ACC112 (cell line): Measurements from ENCODE around the gene SLC6A11.

Experiments
- H2AFZ ChIP-seq: fragments of 200-600 bp; sonication (generic); one replicate; pipeline ENCODE4 v1.6.0; 2017; ENCODE audit warnings: antibody characterized with exemption, low read length; ENCODE audit not compliant: unreplicated experiment
- H3K27ac ChIP-seq: fragments of 200-600 bp; sonication (generic); 2 replicates; pipeline ENCODE4 v1.5.1; 2014; ENCODE audit warnings: low read depth, mild to moderate bottlenecking, antibody characterized with exemption, low read length, moderate library complexity
- H3K27me3 ChIP-seq: fragments of 200-600 bp; sonication (generic); 2 replicates; pipeline ENCODE4 v1.6.1; 2014; ENCODE audit warnings: mild to moderate bottlenecking, antibody characterized with exemption, low read length, moderate library complexity, mixed read lengths; ENCODE audit not compliant: insufficient read depth
- H3K36me3 ChIP-seq: fragments of 200-600 bp; sonication (generic); 2 replicates; pipeline ENCODE4 v1.6.1; 2016; ENCODE audit warnings: mild to moderate bottlenecking, antibody characterized with exemption, low read length, moderate library complexity, mixed read lengths; ENCODE audit not compliant: insufficient read depth
- H3K4me1 ChIP-seq: fragments of 200-600 bp; sonication (generic); one replicate; pipeline ENCODE4 v1.6.1; 2016; ENCODE audit warnings: low read length, mixed read lengths; ENCODE audit not compliant: insufficient read depth, unreplicated experiment, control insufficient read depth
- H3K4me3 ChIP-seq: fragments of 200-600 bp; sonication (generic); 2 replicates; pipeline ENCODE4 v1.5.1; 2014; ENCODE audit warnings: mild to moderate bottlenecking, low read depth, low read length
- H3K79me2 ChIP-seq: fragments of 200-600 bp; sonication (generic); one replicate; pipeline ENCODE4 v1.6.0; 2016; ENCODE audit warnings: low read length; ENCODE audit not compliant: control insufficient read depth, unreplicated experiment, insufficient read depth

SLC6A11 gene

DNA sequence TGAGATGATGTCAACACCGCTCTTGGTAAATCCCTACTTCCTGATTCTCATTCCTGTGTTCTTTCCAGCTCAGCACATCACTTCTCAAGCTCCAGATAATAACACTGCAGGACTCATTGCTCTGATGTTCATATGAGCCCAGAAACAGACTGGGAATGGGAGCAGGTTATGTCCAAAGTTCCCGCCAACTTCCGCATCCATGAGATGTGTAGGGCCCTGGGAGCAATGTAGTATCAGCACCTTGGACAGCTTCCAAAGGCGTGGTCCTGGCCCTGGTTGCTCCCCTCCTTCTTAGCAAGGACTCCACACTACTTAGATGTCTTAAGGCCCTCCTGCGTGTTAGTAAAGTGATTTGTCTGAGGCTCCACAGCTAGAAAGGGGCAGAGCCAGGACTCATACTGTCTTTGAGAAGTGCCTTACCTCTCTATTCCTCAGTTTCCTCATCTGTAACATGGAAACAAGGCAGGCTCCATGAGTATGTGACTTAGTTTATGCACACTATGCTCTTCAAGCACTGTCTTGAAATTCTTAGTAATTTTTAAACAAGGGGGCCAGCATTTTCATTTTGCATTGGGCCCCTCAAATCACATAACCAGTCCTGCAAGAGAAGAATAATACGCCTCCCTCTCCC lies 148.6 kb downstream of the SLC6A11 start:
- H2AFZ ChIP-seq = no peak overlapping the region
- H3K79me2 ChIP-seq = no peaks in the 10 kb centered on the region
- no peaks in the 10 kb centered on the region for H3K36me3 ChIP-seq
- H3K4me1 ChIP-seq = no peaks in the 10 kb centered on the region
- no peak overlapping the region for H3K27ac ChIP-seq
- H3K27me3 ChIP-seq = peaks cover 86% of the 10 kb centered on the region
- no peak overlapping the region for H3K4me3 ChIP-seq

DNA sequence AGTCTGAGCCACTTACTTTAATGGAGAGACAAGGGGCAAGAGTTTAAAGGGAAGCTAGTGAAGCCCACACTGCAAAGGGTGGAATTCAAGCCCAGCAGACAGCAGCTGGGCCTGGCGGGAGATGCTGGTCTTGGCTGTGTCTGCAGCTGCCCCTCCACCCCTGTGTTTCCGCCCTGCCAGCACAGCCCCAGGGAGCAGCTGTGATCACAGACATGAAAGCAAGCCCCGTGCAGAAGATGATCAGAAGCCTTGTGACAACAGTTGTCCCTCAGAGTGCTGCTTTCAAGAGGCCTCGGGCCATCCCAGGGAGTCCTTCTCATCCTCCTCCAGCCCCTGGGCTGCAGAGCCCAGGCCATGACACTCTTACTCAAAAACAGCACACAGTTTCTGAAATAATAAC lies 152.4 kb downstream of the SLC6A11 start:
- Histone ChIP-seq H3K27ac (no peak overlapping the region), H3K79me2 (no peaks in the 10 kb centered on the region), H3K27me3 (peaks cover 97% of the 10 kb centered on the region), H2AFZ (no peak overlapping the region), H3K36me3 (no peaks in the 10 kb centered on the region), H3K4me3 (no peak overlapping the region), H3K4me1 (no peaks in the 10 kb centered on the region)

DNA sequence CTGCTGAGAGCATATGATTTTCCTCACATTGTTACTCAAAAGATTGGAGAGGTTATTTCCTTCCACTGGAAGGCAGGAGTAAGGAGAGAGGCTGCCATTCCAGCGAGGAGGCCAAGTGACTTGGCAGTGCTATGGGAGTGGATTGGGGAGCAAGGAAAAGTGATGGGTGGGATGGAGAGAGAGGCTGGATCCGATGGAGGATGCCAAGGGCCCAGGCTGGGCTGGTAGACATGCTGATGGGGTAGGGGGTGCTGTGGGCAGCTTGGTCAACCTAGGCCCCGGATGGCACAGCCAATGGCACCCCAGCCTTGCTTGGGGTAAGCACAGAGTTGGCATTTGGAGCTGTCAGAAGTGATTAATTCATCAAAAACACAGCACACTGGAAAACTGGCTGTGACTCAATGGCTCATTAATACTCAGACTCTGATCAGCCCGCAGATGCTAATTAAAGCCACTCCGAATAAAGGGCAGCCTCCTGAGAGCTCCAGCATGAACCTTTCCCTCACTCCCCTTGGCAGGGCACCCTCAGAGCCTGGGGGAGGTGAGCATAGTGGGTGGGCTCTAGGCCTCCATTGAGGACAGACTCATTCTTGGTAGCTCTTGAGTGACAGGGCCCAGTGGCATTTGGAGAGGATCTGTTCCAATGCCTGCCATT lies 154.4 kb downstream of the SLC6A11 start:
- Histone ChIP-seq H3K27me3 (peaks cover 100% of the 10 kb centered on the region), H2AFZ (no peak overlapping the region), H3K4me1 (no peaks in the 10 kb centered on the region), H3K4me3 (no peak overlapping the region), H3K36me3 (no peaks in the 10 kb centered on the region), H3K27ac (no peak overlapping the region), H3K79me2 (no peaks in the 10 kb centered on the region)

DNA sequence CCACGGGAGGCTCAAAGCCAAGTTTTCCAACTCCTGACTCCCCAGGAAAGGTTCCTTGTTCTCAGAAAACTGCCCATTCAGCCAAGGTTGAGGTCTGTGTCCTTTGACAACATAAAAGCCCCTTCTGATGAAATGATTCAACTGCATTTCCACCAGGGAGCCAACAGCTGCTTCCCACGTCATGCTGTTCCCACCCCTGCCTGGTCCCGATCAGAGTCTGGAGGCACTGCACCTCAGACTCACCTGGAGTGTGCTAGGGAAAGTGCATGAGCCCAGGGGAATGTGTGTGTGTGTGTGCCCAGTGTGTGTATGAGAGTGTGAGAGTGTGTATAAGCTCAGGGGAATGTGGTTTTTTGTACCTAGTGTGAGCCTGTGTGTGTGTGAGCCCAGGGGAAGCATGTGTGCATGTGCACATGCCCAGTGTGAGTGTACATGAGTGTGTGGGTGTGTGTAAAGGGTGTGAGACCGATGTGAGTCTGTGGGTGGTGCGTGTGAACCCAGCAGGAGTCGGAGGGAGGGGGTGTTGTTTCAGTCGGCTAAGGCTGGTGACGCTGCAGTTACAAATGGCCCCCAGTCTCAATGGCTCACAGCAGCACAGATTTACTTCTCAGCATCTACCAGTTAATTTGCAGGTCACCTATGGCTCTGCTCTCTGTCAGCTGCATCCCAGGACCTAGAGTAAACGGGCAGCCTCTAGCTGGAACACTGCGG lies 156.2 kb downstream of the SLC6A11 start:
- Histone ChIP-seq H3K4me3 (no peak overlapping the region), H3K27me3 (peaks cover 85% of the 10 kb centered on the region), H3K4me1 (peaks cover 5% of the 10 kb centered on the region), H3K79me2 (no peaks in the 10 kb centered on the region), H2AFZ (no peak overlapping the region), H3K27ac (no peak overlapping the region), H3K36me3 (no peaks in the 10 kb centered on the region)

DNA sequence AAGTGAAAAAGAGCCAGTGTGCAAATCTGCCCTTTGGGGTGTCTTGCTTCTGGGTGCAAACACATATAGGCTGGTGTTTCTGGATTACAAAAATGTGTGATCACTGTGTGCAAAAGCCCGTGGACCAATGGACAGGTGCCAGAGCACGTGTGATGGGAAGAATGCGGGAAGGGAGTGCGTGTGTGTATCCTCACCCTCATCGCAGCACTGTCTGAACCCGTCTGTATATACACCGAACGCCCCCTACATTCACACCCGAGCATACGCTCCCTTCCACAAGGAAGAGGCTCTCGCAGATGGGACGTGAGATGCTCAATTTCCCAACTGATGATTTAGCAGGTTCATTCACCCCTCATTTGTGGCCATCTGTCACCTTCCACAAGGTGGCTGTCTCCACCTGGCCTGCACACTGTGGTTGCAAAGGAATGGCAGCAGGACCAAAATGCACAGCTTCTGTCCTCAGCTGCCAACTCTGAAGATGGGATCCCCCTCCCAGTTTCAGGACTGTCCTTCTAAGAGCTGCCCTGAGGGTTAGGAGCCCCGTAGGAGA lies 157.1 kb downstream of the SLC6A11 start:
- peaks cover 76% of the 10 kb centered on the region for H3K27me3 ChIP-seq
- no peak overlapping the region for H2AFZ ChIP-seq
- H3K4me1 ChIP-seq = peaks cover 14% of the 10 kb centered on the region
- no peak overlapping the region for H3K4me3 ChIP-seq
- no peak overlapping the region for H3K27ac ChIP-seq
- no peaks in the 10 kb centered on the region for H3K36me3 ChIP-seq
- H3K79me2 ChIP-seq = no peaks in the 10 kb centered on the region

DNA sequence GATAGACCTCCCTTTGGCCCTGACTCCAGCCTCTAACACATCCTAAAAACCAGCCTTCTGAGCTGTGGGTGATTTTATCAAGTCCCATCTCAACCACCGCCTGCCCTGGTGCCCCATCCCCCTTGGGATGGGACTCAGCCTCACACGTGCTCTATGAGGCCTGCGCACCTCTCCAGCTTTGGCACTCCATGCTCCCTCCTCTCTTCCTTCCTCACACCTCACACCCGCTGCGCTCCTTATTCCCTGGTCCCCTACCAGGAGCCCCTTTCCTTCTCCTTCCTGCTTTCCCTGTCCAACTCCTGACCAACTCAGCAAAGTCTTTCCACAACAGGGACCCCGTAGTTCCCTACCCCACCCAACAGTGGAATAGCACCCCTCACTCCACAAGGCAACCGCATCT lies 158.1 kb downstream of the SLC6A11 start:
- no peaks in the 10 kb centered on the region for H3K36me3 ChIP-seq
- peaks cover 19% of the 10 kb centered on the region for H3K4me1 ChIP-seq
- no peak overlapping the region for H3K4me3 ChIP-seq
- H3K27me3 ChIP-seq = peaks cover 66% of the 10 kb centered on the region
- no peak overlapping the region for H2AFZ ChIP-seq
- no peak overlapping the region for H3K27ac ChIP-seq
- H3K79me2 ChIP-seq = no peaks in the 10 kb centered on the region

DNA sequence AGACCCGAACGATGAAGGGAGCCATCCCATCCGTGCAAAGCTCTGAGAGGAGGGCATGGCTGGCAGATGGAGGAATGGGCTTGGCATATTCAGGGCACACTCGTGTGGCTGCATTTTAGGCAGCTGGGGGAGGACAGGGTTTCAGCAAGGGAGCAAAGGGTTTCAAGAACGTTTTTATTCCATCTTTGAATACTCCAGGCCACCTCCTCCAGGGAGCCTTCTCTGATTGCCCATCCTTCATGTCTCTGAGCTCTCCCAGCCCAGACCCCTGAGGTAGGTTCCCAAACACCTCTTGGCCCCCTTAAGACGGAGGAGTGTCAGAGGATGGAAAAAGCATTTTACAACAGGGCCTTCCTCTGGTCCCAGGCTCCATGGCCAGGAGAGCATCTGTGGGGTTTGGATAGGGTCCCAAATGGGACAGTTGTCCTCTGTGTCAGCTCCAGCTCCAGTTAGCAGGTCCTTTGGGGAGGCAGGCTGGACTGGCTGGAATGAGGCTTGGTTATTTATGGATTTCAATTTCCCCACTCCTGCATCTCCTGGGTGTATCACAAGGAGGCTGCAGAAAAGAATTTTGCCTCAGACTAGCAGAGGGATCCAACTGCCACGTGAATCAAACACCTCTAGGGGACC lies 158.8 kb downstream of the SLC6A11 start:
- H3K4me3 ChIP-seq = no peak overlapping the region
- no peaks in the 10 kb centered on the region for H3K36me3 ChIP-seq
- no peaks in the 10 kb centered on the region for H3K79me2 ChIP-seq
- peaks cover 19% of the 10 kb centered on the region for H3K4me1 ChIP-seq
- H2AFZ ChIP-seq = no peak overlapping the region
- H3K27ac ChIP-seq = no peak overlapping the region
- H3K27me3 ChIP-seq = peaks cover 59% of the 10 kb centered on the region

DNA sequence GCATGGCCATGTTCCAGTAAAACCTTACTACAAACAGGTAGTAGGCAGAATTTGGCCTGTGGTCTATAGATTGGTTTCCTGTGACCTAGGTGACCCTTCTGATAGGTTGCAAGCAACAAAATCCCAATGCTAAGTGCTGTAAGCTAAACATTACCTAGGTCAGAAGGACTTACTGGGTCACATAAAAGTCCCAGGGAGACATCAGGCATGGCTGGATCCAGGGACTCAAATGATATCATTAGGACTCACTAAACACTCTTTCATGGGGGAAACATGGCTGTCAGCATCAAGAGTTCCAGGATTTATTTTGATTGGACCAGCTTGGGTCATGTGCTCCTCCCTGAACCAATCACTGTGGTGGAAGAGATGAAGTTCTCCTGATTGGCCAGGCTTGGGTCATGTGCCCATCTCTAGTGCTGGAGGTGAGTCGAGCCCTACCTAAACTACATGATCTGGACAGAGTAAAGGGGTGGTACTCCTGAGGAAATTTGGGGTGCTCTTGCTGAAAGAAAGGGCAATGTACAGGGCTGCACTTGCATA lies 159.7 kb downstream of the SLC6A11 start:
- Histone ChIP-seq H3K27me3 (peaks cover 51% of the 10 kb centered on the region), H3K27ac (no peak overlapping the region), H3K79me2 (no peaks in the 10 kb centered on the region), H3K4me1 (peaks cover 19% of the 10 kb centered on the region), H2AFZ (no peak overlapping the region), H3K4me3 (no peak overlapping the region), H3K36me3 (no peaks in the 10 kb centered on the region)

DNA sequence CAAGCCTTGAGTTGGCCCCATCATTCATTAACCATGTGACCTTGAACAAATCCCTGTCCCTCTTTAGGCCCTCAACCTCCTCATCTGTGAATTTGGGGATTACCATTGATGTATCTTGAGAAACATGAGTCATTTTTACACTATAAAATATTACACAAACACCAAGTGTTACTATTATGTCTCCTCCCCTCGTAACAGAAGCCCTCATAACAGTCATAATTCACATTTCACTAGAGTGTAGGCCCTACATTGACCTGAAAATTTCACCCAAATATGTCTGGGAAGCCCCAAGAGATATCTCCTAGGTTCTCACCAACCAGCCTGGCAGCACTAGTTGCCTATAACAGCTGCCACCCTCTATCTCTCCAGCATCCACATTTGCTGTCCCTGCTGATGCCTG lies 160.7 kb downstream of the SLC6A11 start:
- H3K4me1 ChIP-seq = peaks cover 22% of the 10 kb centered on the region
- H3K4me3 ChIP-seq = no peak overlapping the region
- no peaks in the 10 kb centered on the region for H3K36me3 ChIP-seq
- H3K27ac ChIP-seq = no peak overlapping the region
- H2AFZ ChIP-seq = no peak overlapping the region
- peaks cover 47% of the 10 kb centered on the region for H3K27me3 ChIP-seq
- H3K79me2 ChIP-seq = no peaks in the 10 kb centered on the region

DNA sequence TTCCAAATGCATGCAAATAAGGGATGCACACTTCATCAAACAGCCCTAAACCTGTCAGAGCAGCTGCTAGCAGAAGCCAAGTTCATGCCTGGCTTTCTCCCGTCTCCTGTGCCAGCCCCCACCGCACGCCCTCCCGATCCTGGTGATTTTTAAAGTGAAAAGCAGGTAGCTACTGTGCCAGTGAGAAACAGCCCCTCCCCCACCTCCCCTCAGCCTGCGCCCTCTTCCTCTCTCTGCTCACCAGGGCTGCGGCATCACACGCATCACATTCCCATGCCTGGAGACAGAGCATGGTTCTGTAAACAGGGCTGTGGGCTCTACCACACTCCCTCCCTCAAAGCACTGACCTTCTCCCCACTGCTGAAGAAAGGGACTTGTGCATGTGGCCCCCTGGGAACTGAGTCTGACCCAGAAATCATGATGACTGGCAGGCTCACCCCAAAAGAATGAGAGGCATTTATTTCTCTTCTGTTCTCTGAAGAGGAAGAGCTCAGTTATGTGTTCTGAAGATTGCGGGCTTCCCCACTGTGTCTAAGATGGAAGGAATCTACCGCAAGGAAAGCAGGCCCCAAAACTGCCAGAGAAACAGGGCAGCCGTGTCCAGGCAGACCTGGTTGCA lies 162.0 kb downstream of the SLC6A11 start:
- H3K4me1 ChIP-seq = peaks cover 33% of the 10 kb centered on the region
- H3K36me3 ChIP-seq = no peaks in the 10 kb centered on the region
- no peak overlapping the region for H2AFZ ChIP-seq
- H3K79me2 ChIP-seq = no peaks in the 10 kb centered on the region
- H3K4me3 ChIP-seq = no peak overlapping the region
- peaks cover 35% of the 10 kb centered on the region for H3K27me3 ChIP-seq
- no peak overlapping the region for H3K27ac ChIP-seq
